GM23248 (cell line): ENCODE data around the gene MED28. TPM values are rescaled to one million over a fixed set of nuclear protein-coding genes. Genes with fewer than 3 reads are reported as not detected.

ENCODE experiments used
- DNase-seq: peaks from one replicate; pipeline ENCODE4 v3.0.0-alpha.2; 2015
- H2AFZ ChIP-seq: fragments of 200-600 bp; sonication (generic); 2 replicates; pipeline ENCODE4 v1.6.1; 2016; ENCODE audit warnings: antibody characterized with exemption
- H3F3A ChIP-seq: fragments of 200-600 bp; sonication (generic); 2 replicates; pipeline ENCODE4 v1.6.1; 2016; ENCODE audit warnings: mild to moderate bottlenecking, antibody characterized with exemption, mixed run types; ENCODE audit not compliant: insufficient read depth
- H3K27ac ChIP-seq: fragments of 200-600 bp; sonication (generic); 2 replicates; pipeline ENCODE4 v1.5.1; 2016; ENCODE audit warnings: mild to moderate bottlenecking
- H3K27me3 ChIP-seq: fragments of 200-600 bp; sonication (generic); replicated peaks from 2 replicates; pipeline ENCODE4 v1.6.1; 2016; ENCODE audit warnings: mild to moderate bottlenecking; ENCODE audit not compliant: insufficient read depth
- H3K36me3 ChIP-seq: fragments of 200-600 bp; sonication (generic); 2 replicates; pipeline ENCODE4 v1.6.1; 2016; ENCODE audit warnings: low read depth, mild to moderate bottlenecking
- H3K4me1 ChIP-seq: fragments of 200-600 bp; sonication (generic); 2 replicates; pipeline ENCODE4 v1.6.1; 2016; ENCODE audit warnings: mild to moderate bottlenecking; ENCODE audit not compliant: insufficient read depth
- H3K4me2 ChIP-seq: fragments of 200-600 bp; sonication (generic); one replicate; pipeline ENCODE4 v1.6.1; 2016; ENCODE audit warnings: mild to moderate bottlenecking; ENCODE audit not compliant: unreplicated experiment
- H3K4me3 ChIP-seq: fragments of 200-600 bp; sonication (generic); 2 replicates; pipeline ENCODE4 v1.5.1; 2016; ENCODE audit warnings: mild to moderate bottlenecking
- H3K79me2 ChIP-seq: fragments of 200-600 bp; sonication (generic); 2 replicates; pipeline ENCODE4 v1.6.1; 2016; ENCODE audit warnings: mild to moderate bottlenecking; ENCODE audit not compliant: insufficient read depth
- H3K9ac ChIP-seq: fragments of 200-600 bp; sonication (generic); 2 replicates; pipeline ENCODE4 v1.6.1; 2016; ENCODE audit warnings: mild to moderate bottlenecking
- H3K9me2 ChIP-seq: fragments of 200-600 bp; sonication (generic); 2 replicates; pipeline ENCODE4 v1.6.1; 2016; ENCODE audit warnings: mixed run types, mild to moderate bottlenecking, moderate library complexity; ENCODE audit not compliant: insufficient read depth
- H3K9me3 ChIP-seq: fragments of 200-600 bp; sonication (generic); one replicate; pipeline ENCODE4 v1.6.1; 2017; ENCODE audit warnings: low read depth
- H4K20me1 ChIP-seq: fragments of 200-600 bp; sonication (generic); 2 replicates; pipeline ENCODE4 v1.6.0; 2016; ENCODE audit not compliant: insufficient read depth
- EZH2 ChIP-seq: fragments of 200-600 bp; sonication (generic); IDR thresholded peaks from 2 replicates; pipeline ENCODE4 v1.6.1; 2018; ENCODE audit warnings: antibody characterized with exemption, mild to moderate bottlenecking; ENCODE audit not compliant: insufficient read depth, poor library complexity, severe bottlenecking
- EZH2phosphoT487 ChIP-seq: fragments of 200-600 bp; sonication (generic); IDR thresholded peaks from 2 replicates; pipeline ENCODE4 v1.6.1; 2018; ENCODE audit warnings: antibody characterized with exemption, moderate library complexity, mild to moderate bottlenecking, low read depth; ENCODE audit not compliant: insufficient read depth
- WGBS, 2 experiments: methylation state at CpG; one replicate each; pipeline ENCODE4 v1.1.6; 2015 to 2017; ENCODE audit warnings: low lambda C conversion rate in 2 of 2, low coverage in 1 of 2; ENCODE audit errors: missing lambda C conversion rate in 2 of 2; 5-methylcytosine and 5-hydroxymethylcytosine counted together
- in situ Hi-C: fragments of 300-500 bp; cut with MboI; formaldehyde crosslinking; loops from 2 replicates; pipeline ENCODE4 v1.15.0; 2020
- polyA plus RNA-seq: library from polyadenylated mRNA; unstranded; fragments of >200 nt; fragmentation: Nextera tagmentation; extraction: Ambion mirVana; gene quantifications from 2 replicates; pipeline ENCODE4 v1.2.1, GENCODE V29; 2016
- total RNA-seq: library from RNA; depleted of rRNA; stranded (reverse); fragments of >200 nt; shearing (Covaris generic); gene quantifications from 2 replicates; pipeline ENCODE4 v1.2.3, GENCODE V29; 2014

The MED28 gene
- total and polyA plus RNA-seq, 2 experiments from 2014 or later: 3.9 to 34.1 TPM

DNA sequence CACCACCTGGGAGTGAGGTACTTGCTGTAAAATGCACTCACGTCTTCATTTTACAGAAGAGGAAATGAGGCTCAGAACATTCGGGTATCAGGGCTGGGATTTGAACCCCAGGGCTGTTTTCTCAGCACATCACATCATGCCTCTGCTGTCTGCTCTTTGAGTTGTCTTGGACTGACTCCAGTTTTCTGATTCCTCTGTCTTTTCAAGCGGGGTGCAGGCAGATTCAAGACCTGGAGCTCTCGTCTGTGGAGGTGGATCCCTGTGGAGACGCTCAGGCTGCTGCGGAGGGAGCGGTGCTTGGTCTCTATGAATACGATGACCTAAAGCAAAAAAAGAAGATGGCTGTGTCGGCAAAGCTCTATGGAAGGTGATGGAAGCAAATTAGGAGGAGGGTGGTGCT, 31.2 kb upstream of the MED28 start:
- Histone ChIP-seq H3K27ac (no peak overlapping the region), H3K9ac (no peak overlapping the region), H3K4me3 (no peak overlapping the region), H2AFZ (no peak overlapping the region), H3K36me3 (peaks cover 37% of the 10 kb centered on the region), H3K9me3 (no peaks in the 10 kb centered on the region), H3K79me2 (peaks cover 13% of the 10 kb centered on the region), H3K4me2 (no peak overlapping the region), H4K20me1 (no peaks in the 10 kb centered on the region), H3K4me1 (peaks cover 5% of the 10 kb centered on the region; the same call in 1 of the 2 replicates), H3K27me3 (no peaks in the 10 kb centered on the region), H3K9me2 (no peaks in the 10 kb centered on the region), H3F3A (no peaks in the 10 kb centered on the region)
- 95% methylated on average over 9 of the region's 9 CpGs for WGBS, 2 experiments
- no peak for TF ChIP-seq EZH2phosphoT487
- TF ChIP-seq EZH2: no peak
- DNase-seq: no peak
- in situ Hi-C loops: no loop called here

DNA sequence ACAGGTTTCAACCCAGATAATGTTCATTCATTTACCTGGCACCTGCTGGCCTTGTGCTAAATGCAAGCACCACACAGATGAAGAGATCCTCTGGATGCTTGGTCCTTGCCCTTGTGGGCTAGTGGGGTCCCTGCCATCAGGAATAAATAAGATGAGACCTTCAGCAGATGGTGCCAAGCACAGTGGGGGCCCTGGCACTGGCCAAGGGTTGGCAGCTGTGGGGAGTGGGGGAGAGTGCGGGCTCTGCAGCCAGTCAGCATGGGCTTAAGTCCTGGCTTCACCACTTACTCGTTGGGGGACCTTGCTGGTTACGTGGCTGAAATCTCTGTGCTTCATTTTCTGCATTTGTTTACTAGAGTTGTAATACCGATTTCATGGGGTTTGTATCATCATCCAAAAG, 30.5 kb upstream of the MED28 start:
- H3K27me3 ChIP-seq: no peaks in the 10 kb centered on the region
- H3K4me1 ChIP-seq: no peaks in the 10 kb centered on the region
- H3K27ac ChIP-seq: no peak overlapping the region
- no peaks in the 10 kb centered on the region for H3K9me2 ChIP-seq
- H3F3A ChIP-seq: no peaks in the 10 kb centered on the region
- no peak overlapping the region for H3K4me3 ChIP-seq
- H3K4me2 ChIP-seq: no peak overlapping the region
- H3K9ac ChIP-seq: no peak overlapping the region
- H3K79me2 ChIP-seq: peaks cover 8% of the 10 kb centered on the region
- in situ Hi-C loops: no loop called here
- WGBS, 2 experiments: 96 to 98% methylated on average over 4 of the region's 4 CpGs
- peaks cover 37% of the 10 kb centered on the region for H3K36me3 ChIP-seq
- no peaks in the 10 kb centered on the region for H3K9me3 ChIP-seq
- H4K20me1 ChIP-seq: no peaks in the 10 kb centered on the region
- H2AFZ ChIP-seq: no peak overlapping the region
- TF ChIP-seq EZH2 (no peak), EZH2phosphoT487 (no peak)
- no peak for DNase-seq

DNA sequence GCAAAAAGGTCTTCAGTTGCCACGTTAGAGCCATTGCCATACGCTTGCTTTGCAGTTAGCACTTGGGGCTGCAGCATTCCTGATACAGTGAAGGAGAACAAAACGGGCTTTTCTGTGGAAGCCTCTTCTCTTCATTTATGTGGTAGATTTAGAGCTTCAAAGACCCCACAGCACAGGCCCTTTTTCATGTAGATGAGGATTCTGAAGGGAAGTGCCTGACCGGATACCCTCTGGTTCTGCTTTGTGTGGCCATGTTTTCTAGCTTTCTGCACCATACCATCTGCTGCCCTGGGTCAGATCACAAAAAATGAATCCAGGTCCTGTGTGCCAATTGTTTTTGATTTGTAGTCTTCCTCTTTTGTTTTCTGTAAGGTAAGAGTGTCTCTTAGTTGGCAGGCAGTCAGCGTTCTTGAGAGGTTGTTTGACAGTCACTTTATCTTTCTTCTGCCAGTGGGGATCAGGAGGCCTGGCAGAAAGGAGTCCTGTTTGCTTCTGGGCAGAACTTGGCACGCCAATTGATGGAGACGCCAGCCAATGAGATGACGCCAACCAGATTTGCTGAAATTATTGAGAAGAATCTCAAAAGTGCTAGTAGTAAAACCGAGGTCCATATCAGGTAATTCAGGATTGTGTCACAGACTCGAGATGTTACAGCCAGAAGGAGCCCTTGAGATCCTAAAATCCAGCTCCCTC, 29.8 kb upstream of the MED28 start:
- no peak overlapping the region for H3K4me2 ChIP-seq
- DNase-seq: no peak
- TF ChIP-seq EZH2: no peak
- no peak for TF ChIP-seq EZH2phosphoT487
- no peak overlapping the region for H3K9ac ChIP-seq
- H3K79me2 ChIP-seq: 0 out of 2 replicates have a peak, but pooled peaks cover under 1% of the 10 kb centered on the region
- no peaks in the 10 kb centered on the region for H4K20me1 ChIP-seq
- H3K9me3 ChIP-seq: no peaks in the 10 kb centered on the region
- no peak overlapping the region for H3K4me3 ChIP-seq
- H3K36me3 ChIP-seq: peaks cover 43% of the 10 kb centered on the region
- in situ Hi-C loops: no loop called here
- 88 to 91% methylated on average over 10 of the region's 10 CpGs for WGBS, 2 experiments
- H3K27me3 ChIP-seq: no peaks in the 10 kb centered on the region
- no peaks in the 10 kb centered on the region for H3K9me2 ChIP-seq
- no peak overlapping the region for H2AFZ ChIP-seq
- H3K4me1 ChIP-seq: no peaks in the 10 kb centered on the region
- no peak overlapping the region for H3K27ac ChIP-seq
- no peaks in the 10 kb centered on the region for H3F3A ChIP-seq

DNA sequence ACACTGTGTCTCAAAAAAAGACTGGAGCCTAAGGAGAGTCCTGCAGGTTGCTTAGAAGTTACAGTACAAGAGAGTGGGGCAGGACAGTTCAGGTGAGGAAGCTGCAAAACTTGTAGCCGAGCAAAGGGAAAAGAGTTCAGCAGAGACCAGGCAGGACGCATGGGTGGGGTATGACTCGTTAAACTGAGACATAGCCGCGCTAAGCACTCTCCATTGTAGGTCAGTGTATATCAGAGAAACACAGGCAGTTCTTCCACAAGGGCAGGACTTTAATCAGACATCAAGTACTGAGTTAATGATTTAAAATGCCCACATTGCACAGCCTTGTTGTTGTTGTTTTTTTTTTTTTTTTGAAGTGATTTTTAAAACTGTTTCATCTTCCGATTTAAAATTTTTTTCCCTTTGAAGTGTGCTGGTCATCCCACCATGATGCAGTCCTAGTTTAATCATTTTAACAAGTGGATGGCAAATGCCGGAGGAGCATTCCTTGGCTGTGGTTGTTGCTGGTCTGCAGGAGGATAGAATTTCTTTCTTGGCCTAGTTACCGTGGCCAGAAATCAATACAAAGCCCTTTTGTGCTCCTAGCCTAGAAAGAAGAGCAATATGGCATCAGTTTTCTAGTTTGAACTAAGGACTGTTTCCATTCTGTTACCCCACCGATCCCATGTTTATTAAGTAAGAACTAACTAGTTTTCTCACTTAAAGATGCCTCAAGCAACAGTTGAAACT, 27.2 kb upstream of the MED28 start:
- no peaks in the 10 kb centered on the region for H3K9me2 ChIP-seq
- 88 to 89% methylated on average over 9 of the region's 9 CpGs for WGBS, 2 experiments
- H4K20me1 ChIP-seq: no peaks in the 10 kb centered on the region
- H3K4me1 ChIP-seq: no peaks in the 10 kb centered on the region
- no peak overlapping the region for H2AFZ ChIP-seq
- H3K36me3 ChIP-seq: peaks cover 39% of the 10 kb centered on the region
- TF ChIP-seq EZH2phosphoT487 (no peak), EZH2 (no peak)
- H3K27me3 ChIP-seq: no peaks in the 10 kb centered on the region
- no peak overlapping the region for H3K27ac ChIP-seq
- H3K9ac ChIP-seq: no peak overlapping the region
- H3K4me2 ChIP-seq: no peak overlapping the region
- no peak overlapping the region for H3K4me3 ChIP-seq
- no peaks in the 10 kb centered on the region for H3F3A ChIP-seq
- H3K9me3 ChIP-seq: no peaks in the 10 kb centered on the region
- in situ Hi-C loops: no loop called here
- no peak for DNase-seq
- H3K79me2 ChIP-seq: no peaks in the 10 kb centered on the region
